Measurements from ENCODE around the gene SH3RF3. TPM values are rescaled to one million over a fixed set of nuclear protein-coding genes. Genes with fewer than 3 reads are reported as not detected.
"Not testable (repeated sequence)": the region's sequence is repeated elsewhere in the genome, so short reads cannot be mapped to it uniquely, and the experiment has no call there.

Gene SH3RF3
- total RNA-seq, 2 donors from 2014 or later: 1.3 to 2.5 TPM

- H3K9ac ChIP-seq (ENCODE audit: low read depth in 2 of 2, low read length in 2 of 2): no peak overlapping the region
- DNase-seq: no peak
- H3K27ac ChIP-seq: no peak overlapping the region
- intact Hi-C loops (cut with DNase I): no loop called here
- no peaks in the 10 kb centered on the region for H3K36me3 ChIP-seq
- no peaks in the 10 kb centered on the region for H3K27me3 ChIP-seq
- no peak overlapping the region for H3K4me3 ChIP-seq
- no peaks in the 10 kb centered on the region for H3K9me3 ChIP-seq
- H3K4me1 ChIP-seq: no peaks in the 10 kb centered on the region
- TF ChIP-seq, protein P1, sequence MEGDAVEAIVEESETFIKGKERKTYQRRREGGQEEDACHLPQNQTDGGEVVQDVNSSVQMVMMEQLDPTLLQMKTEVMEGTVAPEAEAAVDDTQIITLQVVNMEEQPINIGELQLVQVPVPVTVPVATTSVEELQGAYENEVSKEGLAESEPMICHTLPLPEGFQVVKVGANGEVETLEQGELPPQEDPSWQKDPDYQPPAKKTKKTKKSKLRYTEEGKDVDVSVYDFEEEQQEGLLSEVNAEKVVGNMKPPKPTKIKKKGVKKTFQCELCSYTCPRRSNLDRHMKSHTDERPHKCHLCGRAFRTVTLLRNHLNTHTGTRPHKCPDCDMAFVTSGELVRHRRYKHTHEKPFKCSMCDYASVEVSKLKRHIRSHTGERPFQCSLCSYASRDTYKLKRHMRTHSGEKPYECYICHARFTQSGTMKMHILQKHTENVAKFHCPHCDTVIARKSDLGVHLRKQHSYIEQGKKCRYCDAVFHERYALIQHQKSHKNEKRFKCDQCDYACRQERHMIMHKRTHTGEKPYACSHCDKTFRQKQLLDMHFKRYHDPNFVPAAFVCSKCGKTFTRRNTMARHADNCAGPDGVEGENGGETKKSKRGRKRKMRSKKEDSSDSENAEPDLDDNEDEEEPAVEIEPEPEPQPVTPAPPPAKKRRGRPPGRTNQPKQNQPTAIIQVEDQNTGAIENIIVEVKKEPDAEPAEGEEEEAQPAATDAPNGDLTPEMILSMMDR (IDR thresholded peaks at IDR 0.05): no peak
Observed at GRCh38 chr2:109117780-109118179, 11.2 kb upstream of the SH3RF3 start.

GRCh38 chr2:109118321-109118720, 10.7 kb upstream of the SH3RF3 start:
- intact Hi-C loops (cut with DNase I): no loop called here
- TF ChIP-seq, protein P1 (IDR thresholded peaks at IDR 0.05): no peak

GRCh38 chr2:109120166-109120565, 8.8 kb upstream of the SH3RF3 start:
- H3K27ac ChIP-seq: no peak overlapping the region
- no peak overlapping the region for H3K4me3 ChIP-seq
- intact Hi-C loops (cut with DNase I): no loop called here
- no peak for DNase-seq
- H3K4me1 ChIP-seq: no peaks in the 10 kb centered on the region
- H3K27me3 ChIP-seq: no peaks in the 10 kb centered on the region
- no peaks in the 10 kb centered on the region for H3K9me3 ChIP-seq
- no peaks in the 10 kb centered on the region for H3K36me3 ChIP-seq
- no peak overlapping the region for H3K9ac ChIP-seq (ENCODE audit: low read depth in 2 of 2, low read length in 2 of 2)
- TF ChIP-seq, protein P1 (IDR thresholded peaks at IDR 0.05): no peak

More at GRCh38 chr2:109118321-109118720, 10.7 kb upstream of the SH3RF3 start:
- no peaks in the 10 kb centered on the region for H3K9me3 ChIP-seq
- no peak overlapping the region for H3K9ac ChIP-seq (ENCODE audit: low read depth in 2 of 2, low read length in 2 of 2)
- no peak overlapping the region for H3K27ac ChIP-seq
- H3K4me3 ChIP-seq: no peak overlapping the region
- H3K36me3 ChIP-seq: no peaks in the 10 kb centered on the region
- H3K27me3 ChIP-seq: no peaks in the 10 kb centered on the region
- no peak for DNase-seq
- no peaks in the 10 kb centered on the region for H3K4me1 ChIP-seq

GRCh38 chr2:109120686-109121085, 8.3 kb upstream of the SH3RF3 start:
- H3K4me3 ChIP-seq; H3K9me3 ChIP-seq; DNase-seq; H3K9ac ChIP-seq (ENCODE audit: low read depth in 2 of 2, low read length in 2 of 2); intact Hi-C loops (cut with DNase I); H3K27ac ChIP-seq; H3K27me3 ChIP-seq; H3K4me1 ChIP-seq; H3K36me3 ChIP-seq: not testable (repeated sequence)

- no peak overlapping the region for H3K4me3 ChIP-seq
- H3K9me3 ChIP-seq: no peaks in the 10 kb centered on the region
- no peak for DNase-seq
- TF ChIP-seq, protein P1 (IDR thresholded peaks at IDR 0.05): no peak
- no peaks in the 10 kb centered on the region for H3K36me3 ChIP-seq
- H3K9ac ChIP-seq (ENCODE audit: low read depth in 2 of 2, low read length in 2 of 2): no peak overlapping the region
- H3K4me1 ChIP-seq: no peaks in the 10 kb centered on the region
- H3K27me3 ChIP-seq: peaks cover 6% of the 10 kb centered on the region
- intact Hi-C loops (cut with DNase I): no loop called here
- no peak overlapping the region for H3K27ac ChIP-seq
Observed at GRCh38 chr2:109123586-109124201, 5.3 kb upstream of the SH3RF3 start.

- no peaks in the 10 kb centered on the region for H3K36me3 ChIP-seq
- no peaks in the 10 kb centered on the region for H3K9me3 ChIP-seq
- H3K4me3 ChIP-seq: no peak overlapping the region
- TF ChIP-seq, protein P1 (IDR thresholded peaks at IDR 0.05): no peak
- no peak overlapping the region for H3K27ac ChIP-seq
- DNase-seq: no peak
- intact Hi-C loops (cut with DNase I): no loop called here
- H3K27me3 ChIP-seq: peaks cover 20% of the 10 kb centered on the region
- H3K4me1 ChIP-seq: no peaks in the 10 kb centered on the region
- no peak overlapping the region for H3K9ac ChIP-seq (ENCODE audit: low read depth in 2 of 2, low read length in 2 of 2)
Observed at GRCh38 chr2:109124982-109125592, 3.9 kb upstream of the SH3RF3 start.
